Measurements from ENCODE around the gene JMJD8.

The JMJD8 gene

DNA sequence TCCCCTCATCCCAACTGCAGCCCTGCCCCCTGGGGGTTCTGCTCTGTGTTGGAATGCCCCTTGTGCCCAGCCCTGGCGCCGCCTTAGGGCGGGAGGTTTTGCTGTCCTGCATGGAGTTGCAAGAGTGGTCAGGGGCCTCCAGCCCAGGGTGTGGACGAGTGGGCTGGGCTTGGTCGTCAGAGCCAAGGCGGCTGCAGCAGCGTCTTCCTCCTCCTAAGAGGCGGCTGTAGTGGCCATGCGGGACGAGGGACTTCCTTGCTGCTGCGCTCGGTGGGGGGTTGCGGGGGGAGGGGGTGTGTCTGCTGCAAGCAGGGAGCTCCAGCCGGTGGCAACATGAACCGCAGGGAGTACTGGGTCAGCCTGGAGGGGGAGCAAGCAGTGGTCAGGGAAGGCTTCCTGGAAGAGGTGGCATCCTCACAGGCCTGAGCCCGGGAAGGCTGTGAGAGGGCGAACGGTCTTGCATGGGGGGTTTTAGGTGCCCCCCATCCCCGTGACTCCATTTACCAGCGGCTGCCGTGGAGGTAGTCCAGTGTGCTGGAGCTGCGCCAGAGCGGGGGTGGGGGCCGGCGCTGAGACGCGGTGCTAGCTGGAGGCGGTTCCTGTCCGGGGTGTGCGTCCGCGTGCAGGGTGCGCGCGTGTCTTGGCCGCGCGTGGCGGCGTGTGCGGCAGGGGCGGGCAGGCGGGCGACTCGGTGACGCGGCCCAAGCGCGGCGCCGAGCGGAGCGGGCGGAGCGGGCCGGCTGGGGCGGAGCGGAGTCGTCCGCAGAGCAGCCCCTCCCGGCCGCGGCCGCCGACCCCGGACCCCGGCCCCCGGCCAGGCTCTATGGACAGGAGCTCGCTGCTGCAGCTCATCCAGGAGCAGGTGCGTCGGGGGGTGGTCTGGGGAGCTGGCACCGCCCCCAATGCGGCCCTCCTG, 8.9 kb downstream of the JMJD8 start, which contains the start of gene RHBDL1:
RHBDL1 (plus strand) TSS at position 704 of the 916 bp plus-strand sequence; CDS start at position 824, 120 bp downstream.
- DNase-seq: no peak

DNA sequence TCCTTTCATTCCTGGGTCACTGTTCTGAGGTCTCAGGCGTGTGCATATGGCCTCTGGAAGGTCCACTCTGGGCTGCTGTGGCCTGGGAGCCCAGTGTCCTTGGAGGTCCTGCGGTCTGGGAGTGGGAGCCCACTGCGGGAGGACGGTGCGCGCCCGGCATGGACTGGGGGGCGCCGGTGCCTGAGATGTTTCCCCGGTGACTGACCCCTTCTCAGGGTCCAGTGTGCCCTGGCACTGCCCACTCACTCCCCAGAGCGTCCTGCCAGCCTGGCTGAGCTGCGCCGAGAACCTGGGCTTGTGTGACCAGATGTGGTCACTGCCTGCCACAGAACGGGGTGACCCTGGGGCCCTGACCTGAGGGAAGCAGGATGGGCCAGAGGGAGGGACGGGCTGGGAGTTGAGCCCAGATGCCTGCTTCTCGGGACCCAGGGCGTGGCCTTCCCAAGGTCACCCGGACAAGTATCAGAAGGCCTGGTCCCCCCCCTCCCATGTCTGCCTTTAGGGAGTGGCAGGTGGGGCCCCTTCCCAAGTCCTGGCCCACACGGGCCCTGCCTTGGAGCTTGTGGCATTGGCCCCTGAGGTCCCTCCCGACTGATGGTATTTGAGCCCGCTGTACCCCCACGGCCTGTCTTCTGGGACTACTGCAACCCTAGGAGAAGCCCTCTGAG, 9.8 kb downstream of the JMJD8 start:
- DNase-seq: no peak

DNA sequence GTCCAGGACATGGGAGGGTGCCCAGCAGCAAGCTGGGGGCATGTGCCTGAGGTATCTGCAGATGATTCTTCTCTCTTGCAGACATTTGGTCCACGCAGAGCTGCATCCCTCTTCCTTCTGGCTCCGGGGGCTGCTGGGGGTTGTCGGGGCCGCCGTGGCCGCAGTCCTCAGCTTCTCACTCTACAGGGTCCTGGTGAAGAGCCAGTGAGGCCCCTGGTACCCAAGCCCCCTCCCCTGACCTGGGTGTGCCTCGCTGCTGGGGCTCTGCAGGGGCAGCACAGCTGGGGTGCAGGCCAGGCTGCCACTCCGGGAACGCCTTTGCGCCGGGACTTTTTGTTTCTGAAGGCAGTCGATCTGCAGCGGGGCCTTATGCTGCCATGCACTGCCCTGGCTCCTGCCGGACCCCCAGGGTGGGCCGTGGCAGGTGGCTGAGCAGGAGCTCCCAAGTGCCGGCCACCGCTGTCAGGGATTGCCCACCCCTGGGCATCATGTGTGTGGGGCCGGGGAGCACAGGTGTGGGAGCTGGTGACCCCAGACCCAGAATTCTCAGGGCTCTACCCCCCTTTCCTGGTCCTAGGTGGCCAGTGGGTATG, 10.6 kb downstream of the JMJD8 start:
- no peak for DNase-seq

DNA sequence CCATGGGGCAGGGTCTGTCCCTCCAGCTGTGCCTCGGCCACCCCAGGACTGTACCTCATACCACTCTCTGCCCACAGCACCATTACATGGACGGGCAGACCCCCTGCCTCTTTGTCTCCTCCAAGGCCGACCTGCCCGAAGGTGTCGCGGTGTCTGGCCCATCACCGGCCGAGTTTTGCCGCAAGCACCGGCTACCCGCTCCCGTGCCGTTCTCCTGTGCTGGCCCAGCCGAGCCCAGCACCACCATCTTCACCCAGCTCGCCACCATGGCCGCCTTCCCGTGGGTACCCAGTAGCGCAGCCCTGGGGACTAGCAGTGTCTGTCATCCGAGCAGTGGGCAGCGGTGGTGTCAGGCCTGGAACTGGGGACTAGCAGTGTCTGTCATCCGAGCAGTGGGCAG, 11.3 kb downstream of the JMJD8 start:
- no peak for DNase-seq

DNA sequence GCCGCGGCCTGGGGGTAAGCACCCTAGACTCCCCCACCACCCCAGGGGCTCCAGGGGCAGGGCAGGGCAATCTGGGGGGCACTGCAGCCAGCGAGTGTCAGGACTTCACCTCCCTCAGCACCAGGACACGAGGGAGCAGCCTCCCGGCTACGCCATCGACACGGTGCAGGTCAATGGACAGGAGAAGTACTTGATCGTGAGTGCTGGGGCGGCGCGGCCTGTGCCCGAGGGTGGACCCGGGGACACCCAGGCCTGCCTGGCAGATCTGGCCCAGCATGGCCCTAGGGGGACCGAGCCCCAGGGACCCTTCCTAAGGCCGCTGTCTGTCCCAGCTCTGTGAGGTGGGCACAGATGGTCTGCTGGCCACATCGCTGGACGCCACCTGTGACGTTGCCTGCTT, 11.8 kb downstream of the JMJD8 start:
- DNase-seq: no peak

DNA sequence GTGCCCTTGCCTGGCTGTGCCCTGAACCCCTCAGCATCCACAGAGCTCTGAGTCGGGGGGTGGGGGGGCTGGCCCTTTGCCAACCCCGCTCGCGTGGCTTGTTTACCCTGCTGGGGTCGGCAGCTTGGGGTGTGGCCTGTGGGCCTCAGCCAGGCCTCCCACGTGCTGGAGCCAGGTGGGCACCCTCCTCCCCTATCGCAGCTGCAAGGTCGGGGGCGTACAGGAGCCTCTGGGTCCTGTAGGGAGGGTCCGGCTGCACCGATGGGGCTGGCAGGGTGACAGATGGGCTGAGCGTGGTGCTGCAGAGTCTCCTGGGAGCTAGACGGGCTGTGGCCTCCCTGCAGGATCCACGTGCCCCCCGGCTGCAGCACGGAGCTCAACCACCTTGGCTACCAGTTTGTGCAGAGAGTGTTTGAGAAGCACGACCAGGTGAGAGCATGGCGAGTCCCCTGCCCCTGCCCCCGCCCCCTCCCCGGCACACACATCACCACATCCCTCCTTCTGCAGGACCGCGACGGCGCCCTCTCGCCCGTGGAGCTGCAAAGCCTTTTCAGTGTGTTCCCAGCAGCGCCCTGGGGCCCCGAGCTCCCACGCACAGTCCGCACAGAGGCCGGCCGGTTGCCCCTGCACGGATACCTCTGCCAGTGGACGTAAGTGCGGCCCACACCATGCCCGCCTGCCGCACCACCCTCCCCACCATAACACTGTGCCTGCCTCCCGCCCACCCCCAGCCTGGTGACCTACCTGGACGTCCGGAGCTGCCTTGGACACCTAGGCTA, 12.6 kb downstream of the JMJD8 start:
- no peak for DNase-seq

DNA sequence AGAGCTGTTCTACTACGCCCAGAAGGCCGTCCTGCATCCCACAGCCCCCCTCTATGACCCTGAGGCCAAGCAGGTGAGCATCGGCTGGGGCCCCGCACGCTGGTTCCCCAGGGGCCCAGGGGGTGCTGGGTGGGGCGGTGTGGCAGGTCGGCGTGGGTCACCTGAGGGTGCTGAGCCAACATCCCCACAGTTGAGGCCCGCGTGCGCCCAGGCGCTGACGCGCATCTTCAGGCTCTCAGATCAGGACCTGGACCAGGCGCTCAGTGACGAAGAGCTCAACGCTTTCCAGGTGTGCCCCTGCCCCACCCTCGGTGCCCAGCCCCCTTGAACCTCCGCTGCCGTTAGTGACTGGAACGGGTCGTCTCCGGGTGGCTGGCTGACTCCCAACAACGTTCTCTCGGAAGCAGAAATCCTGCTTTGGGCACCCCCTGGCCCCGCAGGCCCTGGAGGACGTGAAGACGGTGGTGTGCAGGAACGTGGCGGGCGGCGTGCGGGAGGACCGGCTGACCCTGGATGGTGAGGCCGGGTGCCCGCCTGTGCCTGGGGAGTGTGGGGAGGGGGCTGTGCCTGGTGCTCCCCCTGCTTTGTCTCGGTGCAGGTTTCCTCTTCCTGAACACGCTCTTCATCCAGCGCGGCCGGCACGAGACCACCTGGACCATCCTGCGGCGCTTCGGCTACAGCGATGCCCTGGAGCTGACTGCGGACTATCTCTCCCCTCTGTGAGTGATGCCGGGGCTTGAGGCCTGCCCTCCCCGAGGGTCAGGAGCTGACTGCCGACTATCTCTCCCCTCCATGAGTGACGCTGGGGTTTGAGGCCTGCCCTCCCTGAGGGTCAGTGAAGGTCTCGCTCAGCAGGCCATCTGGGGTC, 13.4 kb downstream of the JMJD8 start:
- DNase-seq: no peak

DNA sequence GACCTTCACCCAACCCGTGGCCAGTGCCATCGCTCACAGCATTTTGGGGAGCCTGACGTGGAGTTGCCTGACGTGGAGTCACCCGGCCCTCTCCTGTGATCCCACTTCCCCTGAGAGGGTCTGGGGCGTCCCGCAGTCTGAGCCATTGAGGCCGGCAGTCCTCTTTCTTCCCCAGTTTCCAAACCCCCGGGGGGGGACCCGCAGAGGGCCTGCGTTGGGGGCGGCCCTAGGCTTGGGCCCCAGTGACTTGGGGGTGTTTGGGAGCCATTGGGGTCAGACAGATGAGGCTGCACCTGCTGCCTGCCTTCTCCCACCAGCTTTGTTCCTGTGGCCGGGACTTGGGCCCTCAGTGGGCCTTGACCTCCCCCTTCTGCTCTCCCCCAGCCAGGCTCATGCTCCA, 14.5 kb downstream of the JMJD8 start:
- DNase-seq: no peak

DNA sequence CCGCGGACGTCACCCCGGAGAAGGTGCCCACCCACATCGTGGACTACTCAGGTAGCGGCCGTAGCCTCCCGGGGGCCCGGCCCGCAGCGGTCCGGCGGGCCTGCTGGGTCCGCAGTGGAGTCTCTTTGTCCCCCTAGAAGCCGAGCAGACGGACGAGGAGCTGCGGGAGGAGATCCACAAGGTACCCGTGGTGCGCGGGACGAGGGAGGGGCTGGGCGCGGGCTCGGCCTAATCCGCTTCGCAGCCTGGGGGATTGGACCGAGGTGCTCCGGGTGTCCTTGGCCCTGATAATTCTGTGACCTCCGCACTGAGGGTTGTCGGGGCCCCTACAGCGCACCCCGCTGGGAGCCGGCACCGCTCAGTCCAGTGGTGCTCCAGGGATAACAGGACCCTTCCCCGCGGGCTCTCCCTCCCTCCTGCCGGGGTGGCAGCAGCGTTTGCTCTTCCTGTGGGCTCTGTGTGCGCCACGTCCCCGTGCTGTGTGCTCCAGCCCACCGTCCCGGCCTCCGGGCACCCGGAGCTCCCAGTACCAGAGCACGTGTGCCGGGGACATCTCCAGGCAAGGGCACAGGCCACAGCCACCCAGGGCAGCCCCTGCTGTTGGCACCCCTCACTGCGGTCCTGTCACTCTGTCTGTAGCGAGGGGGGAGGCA, 15.5 kb downstream of the JMJD8 start:
- DNase-seq: no peak

DNA sequence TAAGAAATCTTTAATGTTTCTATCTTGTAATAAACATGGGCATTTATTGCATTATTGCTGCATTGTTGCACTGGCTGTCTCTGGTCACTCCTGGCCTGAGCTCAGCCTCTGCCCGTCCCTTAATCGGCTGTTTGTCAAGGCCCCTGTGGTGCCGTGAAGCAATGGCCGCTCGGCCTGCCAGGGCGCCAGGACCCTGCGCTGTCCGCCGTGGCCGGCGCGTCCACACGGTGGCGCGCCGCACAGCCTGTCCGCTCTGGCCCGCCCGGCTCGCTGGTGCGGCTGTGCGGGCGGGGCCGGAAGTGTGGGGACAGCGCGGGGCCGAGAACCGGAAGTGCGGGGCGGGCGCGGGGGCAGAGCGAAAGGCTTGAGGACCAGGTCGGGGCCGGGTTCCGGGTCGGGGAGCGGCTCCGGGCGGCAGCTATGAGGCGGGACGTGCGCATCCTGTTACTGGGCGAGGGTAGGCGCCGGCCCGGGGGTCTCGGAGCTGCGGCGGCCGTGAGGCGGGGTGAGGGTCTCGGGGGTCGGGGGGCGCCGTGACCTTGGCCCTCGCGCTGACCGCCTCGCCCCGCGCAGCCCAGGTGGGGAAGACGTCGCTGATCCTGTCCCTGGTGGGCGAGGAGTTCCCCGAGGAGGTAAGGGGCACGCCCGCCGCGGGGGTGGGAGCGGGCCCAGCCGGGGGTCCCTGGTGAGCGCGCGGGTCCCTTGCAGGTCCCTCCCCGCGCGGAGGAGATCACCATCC, 16.2 kb downstream of the JMJD8 start, which contains the start of gene RHOT2:
RHOT2 (plus strand) TSS at position 353 of the 739 bp plus-strand sequence; CDS start at position 421, 68 bp downstream.
- peak; percentile 85 for DNase-seq

DNA sequence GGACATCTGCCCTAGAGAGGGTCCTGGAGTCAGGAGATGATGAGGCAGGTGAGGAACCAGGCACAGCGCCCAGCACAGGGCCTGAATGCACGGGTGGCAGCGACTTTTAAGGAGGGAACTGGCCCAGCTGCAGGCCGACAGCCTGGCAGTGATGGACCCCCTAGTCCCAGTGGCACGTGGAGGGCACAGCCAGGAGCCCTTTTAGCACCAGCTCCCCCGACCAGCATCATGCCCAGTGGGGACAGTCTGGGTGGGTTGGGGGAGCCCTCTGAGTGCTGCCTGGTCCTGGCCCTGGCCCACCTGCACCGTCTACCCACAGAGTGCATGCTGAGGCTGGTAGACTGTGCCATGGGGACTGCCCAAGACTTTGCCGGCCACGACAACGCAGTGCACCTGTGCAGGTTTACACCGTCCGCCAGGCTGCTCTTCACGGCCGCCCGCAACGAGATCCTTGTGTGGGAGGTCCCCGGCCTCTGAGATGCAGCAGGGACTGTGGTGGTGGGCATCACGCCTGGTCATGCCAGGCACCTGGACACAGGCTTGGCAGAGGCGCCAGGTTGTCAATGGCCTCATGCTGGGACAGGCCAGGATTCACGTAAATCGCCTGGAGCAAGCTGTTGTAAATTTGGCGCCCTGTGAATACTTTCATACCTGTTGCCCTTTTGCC, 16.9 kb downstream of the JMJD8 start:
- no peak for DNase-seq

DNA sequence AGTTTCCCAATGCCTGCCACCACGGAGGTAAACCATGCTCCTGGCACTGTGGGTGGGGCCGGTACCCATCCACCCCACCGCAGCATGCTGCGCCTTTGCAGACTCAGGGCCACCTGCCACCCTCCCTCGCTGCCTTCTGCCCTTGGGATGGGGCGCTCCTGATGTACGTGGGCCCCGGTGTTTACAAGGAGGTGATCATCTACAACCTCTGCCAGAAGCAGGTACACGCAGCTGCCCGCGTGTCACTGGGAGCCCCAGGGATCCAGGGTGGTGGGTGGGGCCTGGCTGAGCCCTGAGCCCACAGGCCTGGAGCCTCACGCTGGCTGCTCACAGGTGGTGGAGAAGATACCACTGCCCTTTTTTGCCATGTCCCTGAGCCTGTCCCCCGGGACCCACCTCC, 17.6 kb downstream of the JMJD8 start:
- no peak for DNase-seq

DNA sequence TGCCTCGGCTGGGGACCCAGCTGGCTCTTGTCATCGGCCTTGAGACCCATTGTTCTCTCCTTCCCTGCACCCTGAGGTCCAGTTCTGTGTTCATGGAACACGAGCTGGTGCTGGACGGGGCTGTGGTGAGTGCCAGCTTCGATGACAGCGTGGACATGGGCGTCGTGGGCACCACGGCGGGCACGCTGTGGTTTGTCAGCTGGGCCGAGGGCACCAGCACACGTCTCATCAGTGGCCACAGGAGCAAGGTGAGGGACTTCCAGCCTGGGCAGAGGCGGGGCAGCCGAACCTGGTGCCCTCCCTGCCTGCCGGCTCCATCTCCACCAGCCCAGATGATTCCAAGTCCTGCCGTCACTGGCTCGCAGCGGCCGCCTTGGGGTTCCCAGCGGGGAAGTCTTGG, 21.5 kb downstream of the JMJD8 start:
- no peak for DNase-seq

DNA sequence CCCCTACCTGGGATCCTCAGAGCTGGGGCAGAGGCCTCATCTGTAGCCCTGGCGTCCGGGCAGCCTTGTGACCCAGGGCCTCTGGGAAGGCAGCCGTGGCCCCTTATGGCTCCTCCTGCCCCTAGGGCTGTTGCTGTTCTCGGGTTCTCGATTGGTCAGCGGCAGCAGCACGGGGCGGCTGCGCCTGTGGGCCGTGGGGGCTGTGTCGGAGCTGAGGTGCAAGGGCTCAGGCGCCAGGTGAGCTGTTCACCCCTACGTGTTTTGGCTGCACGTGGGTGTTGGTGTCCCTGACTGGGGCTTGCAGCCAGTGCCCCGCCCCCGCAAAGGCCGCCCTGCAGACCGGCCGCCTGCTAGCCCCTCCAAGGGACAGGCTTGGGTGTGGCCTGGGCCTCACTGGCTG, 22.0 kb downstream of the JMJD8 start:
- DNase-seq: no peak

DNA sequence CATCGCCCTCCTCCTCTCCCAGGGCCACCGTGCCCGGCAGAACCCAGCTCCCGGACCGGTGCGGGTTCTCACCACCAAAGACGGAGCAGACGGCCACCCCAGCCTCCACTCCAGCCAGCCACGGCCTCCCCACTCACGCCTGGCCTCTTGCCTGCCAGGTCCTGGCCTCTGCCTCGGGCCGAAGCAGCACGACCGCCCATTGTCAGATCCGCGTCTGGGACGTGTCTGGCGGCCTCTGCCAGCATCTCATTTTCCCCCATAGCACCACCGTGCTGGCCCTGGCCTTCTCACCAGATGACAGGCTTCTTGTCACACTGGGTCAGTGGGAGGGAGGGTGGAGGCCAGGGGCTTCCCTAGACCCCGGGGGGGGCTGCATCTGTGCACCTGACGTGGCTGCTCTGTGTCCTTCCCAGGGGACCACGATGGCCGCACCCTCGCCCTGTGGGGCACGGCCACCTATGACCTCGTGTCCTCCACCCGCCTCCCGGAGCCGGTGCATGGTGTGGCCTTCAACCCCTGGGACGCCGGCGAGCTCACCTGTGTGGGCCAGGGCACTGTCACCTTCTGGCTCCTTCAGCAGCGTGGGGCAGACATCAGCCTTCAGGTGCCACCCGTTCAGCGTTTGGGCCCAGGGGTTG, 22.8 kb downstream of the JMJD8 start:
- no peak for DNase-seq

DNA sequence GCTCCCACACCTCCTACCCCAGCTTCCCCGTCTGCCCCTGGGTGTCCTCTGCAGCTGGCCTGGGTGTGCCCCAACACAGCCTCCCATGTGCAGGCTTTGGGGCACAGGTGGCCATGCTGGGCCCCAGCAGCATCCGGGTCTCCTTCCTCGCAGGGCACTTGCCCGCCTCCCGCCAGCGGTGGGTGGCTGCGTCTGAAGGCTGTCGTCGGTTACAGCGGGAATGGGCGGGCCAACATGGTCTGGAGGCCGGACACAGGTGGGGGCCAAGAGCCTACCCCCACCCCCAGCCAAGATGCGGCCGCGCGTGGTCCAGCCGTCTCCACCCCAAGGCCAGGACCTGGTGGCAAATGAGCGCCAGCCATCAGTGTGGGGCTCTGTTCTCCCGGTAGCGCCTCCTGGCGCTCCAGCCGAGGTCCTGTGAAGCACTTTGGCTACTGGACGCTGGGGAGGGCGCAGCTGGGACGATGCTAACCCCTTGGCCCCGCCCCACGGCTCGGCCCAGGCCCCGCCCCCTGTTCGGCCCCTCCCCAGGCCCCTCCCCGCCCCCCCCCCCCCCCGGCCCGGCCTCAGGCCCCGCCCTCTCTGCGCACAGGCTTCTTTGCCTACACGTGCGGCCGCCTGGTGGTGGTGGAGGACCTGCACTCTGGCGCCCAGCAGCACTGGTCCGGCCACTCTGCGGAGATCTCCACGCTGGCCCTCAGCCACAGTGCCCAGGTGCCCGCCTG, 23.5 kb downstream of the JMJD8 start:
- peak; percentile 61 for DNase-seq

DNA sequence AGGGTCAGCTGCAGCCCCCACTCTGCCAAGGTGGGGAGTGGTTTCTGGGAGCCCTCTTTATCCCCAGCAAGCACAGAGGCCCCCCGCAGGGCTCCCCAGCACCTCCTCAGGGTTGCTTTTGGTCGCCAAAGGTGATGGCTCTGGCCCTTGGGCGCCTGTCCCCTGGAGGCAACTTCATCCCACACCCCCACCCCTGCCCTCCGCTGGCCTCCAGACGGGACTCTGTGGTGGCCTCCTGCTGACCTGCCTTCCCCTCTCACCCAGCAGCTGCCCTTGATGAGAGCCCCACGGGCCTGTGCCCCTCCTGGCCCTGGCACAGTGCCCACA, 24.0 kb downstream of the JMJD8 start:
- no peak for DNase-seq

DNA sequence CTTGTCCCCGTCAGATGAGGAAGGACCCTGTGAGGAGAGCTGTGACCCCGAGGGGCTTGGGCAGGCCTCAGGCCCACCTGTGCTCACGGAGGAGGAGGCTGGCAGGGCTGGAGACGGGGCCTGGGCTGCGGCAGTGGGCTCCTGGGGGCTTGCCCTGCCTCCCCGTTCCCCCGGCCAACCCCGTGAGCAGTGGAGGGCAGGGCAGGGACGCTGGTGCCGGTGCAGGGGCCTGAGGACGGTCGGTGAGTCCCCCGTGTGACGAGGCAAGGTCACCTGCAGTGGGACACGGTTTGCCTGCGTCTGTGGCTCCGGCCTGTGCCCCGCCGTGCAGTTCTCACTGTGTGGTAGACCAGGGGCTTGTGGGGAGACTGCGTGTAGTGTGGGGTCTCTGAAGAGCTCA, 24.5 kb downstream of the JMJD8 start:
- no peak for DNase-seq
